Stimulated activated CD8-positive, alpha-beta memory T cell treated with anti-CD3 and anti-CD28 coated beads, Interleukin-4, amount 100 ng/mL, for 1 hour (primary cell): ENCODE results near the gene SLC7A14.

Source experiments
- DNase-seq, 2 donors: peaks; one replicate each; pipeline ENCODE4 v3.0.0-alpha.2; 2020; ENCODE audit warnings: low read depth in 2 of 2, low spot score in 1 of 2

Gene SLC7A14

DNA sequence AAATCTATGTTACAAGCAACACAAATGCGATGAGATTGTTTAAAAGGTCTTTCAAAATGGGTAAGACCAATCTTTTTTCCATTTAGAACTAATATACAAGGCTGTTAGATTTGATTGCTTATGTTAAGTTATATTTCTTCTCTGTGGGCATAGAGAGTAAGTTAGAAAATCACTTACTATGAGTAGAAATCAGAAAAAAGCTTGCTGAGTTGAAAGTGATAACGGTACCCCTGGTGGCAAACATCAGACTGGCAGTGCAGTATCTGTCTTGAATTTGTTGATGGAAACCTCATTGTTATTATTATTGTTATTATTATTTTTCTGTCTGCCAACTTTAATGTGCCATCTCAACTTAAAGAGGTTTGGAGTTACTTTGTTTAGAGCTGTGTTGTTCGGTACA is 154.8 kb downstream of the SLC7A14 start:
- no peak for DNase-seq

- no peak for DNase-seq
These were observed 156.8 kb downstream of the SLC7A14 start for GRCh38 chr3:170429050-170429449.

GRCh38 chr3:170428095-170428494 is 157.8 kb downstream of the SLC7A14 start:
- no peak for DNase-seq

GRCh38 chr3:170426240-170426797 is 159.6 kb downstream of the SLC7A14 start:
- DNase-seq = no peak

DNA sequence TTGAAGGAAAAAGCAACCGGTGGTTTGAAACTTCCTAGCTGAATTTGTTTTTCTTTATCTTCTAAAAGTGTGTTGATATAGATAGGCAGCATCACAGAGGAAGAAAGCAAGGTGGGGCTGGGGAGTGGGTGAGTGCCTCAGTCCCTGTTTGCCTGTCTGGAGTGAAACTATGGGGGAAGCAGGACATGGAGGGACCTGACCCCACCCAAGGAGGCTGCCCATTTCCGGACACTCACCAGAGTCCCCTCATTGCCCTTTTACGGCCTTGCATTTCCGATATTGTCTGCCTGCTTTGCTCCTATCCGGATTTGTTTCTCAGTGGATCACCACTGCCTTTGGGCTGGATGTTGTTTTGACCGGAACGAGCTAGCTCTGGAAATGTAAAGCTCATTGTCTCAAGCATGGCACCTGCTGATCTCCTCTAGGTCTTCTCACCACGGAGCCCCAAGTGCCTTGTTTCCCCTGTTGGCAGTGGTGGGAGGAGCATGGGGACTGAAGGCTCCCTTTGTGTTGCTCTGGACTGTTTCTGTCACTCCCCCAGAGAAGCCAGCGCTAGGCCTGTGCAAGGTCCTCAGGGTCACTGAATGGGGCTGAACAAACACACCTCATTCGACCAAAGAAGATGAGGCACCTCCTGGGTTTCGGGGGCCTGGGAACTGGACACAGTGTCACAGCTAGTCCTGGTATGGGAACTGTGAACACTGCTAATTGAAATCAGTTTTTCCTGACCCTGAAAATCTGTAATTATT is 160.2 kb downstream of the SLC7A14 start:
- no peak for DNase-seq

DNA sequence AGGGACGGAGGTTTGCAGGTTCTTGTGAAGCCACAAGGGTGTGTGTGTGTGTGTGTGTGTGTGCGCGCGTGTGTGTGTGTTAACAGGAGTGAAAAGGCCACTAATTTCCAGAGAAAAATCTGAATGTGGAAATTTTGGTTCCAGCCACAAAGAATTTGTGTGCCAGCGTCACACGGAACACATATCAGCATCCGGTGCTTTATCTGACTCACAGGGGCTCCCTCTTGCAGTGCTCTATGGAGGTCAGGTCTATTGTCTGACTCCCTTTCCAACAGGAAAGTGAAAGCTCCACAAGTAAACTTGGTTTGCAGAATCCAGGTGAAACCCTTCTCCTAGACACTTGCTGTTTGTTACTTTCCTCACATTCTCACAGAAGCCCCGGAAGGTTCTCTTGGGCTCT is 161.0 kb downstream of the SLC7A14 start:
- DNase-seq = no peak

DNA sequence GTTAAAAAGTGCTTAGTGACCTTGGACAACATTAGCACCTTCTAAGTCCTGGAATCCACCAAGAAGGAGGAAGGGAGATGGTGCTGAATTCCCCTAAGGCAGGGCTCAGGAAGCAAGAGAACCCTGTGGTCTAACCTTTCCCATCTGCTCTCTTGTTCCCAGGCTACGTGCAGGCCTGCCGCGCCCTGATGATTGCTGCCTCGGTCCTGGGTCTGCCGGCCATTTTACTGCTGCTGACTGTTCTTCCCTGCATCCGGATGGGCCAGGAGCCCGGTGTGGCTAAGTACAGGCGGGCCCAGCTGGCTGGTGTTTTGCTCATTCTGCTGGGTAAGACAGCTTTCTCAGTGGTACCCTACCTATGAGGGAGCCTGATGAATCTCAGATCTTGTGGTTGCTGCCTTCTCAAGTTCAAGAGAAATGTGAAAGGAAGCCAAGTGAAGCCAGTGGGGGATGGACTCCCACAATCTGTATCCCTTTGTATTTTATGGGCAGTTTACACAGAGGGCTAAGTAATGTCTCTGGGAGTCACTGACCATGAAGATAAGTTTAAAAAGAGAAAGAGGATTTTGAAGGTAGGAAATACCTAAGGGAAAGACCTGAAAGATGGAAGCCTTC is 162.8 kb downstream of the SLC7A14 start:
- DNase-seq = no peak

- no peak for DNase-seq
These were observed 164.1 kb downstream of the SLC7A14 start for GRCh38 chr3:170421758-170422157.

DNA sequence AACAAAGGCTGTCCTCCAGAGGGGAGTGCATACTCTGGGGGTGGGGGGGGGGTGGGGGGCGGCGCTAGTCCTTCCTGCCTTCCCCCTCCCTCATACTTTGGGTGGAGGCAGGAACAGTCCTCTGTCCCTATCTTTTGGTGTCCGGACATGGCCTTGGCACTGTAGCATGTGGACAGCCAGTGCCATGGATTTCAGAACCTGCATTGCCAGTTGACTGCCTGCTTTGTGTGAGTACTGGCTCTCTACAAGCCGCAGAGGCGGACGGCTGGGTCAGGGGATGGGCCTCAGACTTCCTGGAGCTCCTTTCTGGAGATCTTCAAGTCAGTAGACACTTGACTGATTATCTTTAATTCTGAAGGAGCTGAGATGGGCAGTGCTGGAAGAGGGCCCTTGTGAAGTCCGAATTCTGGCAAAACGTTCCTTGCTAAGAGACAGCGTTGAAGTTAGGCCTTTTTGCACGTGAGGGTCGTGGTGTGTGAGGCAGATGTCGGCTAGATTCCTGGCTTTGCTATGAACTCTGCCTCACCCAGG is 164.7 kb downstream of the SLC7A14 start:
- DNase-seq = no peak

DNA sequence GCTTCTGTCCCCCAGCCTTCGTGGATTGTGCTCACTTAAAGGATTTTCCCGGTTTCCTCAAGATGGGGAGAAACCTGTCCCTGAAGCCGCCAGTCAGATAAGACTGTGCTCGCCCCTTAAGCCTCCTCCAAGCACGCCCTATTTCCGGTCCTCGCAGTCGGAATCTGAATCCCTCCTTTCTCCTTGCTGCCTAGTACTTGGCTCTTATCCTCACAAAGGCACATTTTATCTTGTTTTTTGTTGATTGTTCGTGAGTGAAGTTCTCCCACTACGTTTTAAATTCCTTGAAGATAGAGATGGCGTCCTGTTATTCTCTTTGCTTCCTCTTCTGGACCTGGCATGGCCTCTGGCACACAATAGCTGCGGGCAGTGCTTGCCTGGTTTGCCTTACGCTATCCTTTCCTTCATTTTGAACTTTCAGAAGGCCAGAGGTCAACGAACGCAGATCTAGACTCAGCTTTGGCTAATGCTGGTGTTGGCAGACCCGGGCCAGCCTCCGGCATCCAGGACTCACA is 165.5 kb downstream of the SLC7A14 start:
- no peak for DNase-seq

GRCh38 chr3:170419557-170420087 is 166.3 kb downstream of the SLC7A14 start:
- DNase-seq = no peak

DNA sequence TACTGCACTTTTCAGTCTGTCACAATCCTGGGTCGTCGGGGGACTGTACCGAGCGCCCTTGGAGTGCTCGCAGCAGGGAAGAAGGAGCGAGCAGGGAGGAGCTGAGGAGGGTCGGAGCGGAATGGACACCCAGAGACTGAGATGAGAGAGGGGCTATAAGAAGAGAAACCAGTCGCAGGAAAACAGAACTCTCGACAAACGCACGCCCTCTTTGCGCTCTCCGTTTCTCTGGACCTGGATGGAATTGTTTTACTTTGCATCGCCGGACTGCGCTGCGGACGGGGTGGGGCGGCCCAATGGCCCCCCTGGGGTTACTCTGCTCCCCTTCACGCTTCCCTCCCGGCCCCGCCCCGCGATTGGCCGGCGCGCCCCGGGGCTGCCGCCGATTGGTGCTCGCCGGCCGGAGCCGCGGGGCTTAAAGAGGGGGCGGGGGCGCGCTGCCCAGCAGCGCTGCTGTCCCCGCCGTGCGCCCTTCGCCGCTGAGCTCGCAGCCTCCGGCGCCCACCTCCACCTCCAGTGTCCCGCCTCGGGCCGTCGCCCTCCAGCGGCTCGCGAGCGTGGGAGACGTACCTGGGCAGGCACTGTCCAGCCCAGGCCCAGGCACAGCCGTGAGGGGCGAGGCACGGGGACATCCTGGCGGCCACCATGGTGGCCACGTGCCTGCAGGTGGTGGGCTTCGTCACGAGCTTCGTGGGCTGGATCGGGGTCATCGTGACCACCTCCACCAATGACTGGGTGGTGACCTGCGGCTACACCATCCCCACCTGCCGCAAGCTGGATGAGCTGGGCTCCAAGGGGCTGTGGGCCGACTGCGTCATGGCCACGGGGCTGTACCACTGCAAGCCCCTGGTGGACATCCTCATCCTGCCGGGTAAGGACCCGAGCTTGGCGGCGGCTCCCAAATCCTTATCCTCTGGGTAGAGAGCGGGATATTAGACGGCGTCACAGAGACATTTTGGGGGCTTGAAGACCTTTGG is 167.2 kb downstream of the SLC7A14 start, which contains the start of gene CLDN11:
Gene CLDN11 (plus strand): TSS at position 447 of the 977 bp plus-strand sequence. CDS start 199 bp downstream, at position 646.
- DNase-seq = no peak

GRCh38 chr3:170417090-170417489 is 168.8 kb downstream of the SLC7A14 start:
- DNase-seq = no peak

- peak in 1 of 2 donors; percentile 5 for DNase-seq
These were observed 171.6 kb downstream of the SLC7A14 start for GRCh38 chr3:170414202-170414663.

DNA sequence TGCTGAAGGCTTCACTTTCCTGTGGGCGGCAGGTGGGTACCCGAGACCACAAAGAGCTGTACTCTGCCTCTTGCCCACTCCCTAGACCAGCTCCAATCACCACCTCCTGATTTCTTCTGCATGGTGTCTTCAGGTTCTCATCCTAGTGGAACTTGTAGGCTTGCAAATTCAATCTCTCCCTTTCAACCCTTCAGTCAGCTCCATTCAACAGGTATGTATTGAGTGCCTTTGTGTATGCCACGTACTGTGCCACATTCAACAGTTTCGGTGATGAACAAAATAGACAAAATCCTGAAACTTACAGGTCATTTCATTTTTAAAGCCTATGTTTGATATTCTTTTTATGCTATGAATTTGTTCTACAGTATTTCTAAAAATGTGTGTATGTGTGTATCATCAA is 172.6 kb downstream of the SLC7A14 start:
- no peak for DNase-seq

- no peak for DNase-seq
These were observed 175.3 kb downstream of the SLC7A14 start for GRCh38 chr3:170410428-170411029.
